ENCODE results near the gene LDLRAD4.

DNA sequence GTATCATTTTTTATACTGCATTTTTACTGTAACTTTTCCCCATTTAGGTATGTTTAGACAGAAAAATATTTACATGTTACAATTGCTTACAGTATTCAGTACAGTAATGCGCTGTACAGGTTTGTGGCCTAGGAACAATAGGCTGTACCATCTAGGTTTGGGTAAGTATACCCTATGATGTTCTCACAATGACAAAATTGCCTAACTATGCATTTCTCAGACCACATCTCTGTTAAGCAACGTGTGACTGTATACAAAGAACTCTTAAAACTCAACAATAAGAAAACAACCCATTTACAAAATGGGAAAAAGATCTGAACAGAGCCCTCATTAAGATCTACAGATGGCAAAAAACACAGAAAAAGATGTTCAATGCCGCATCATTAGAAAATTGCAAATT lies 478.4 kb downstream of the LDLRAD4 start:
- TF ChIP-seq CTCF (IDR thresholded peaks at IDR 0.05) (no peak), POLR2A (IDR thresholded peaks at IDR 0.05) (no peak)
